COR-L47 (cell line): ENCODE measurements around the gene LRP5.

ENCODE experiments used
- DNase-seq: peaks from one replicate; lab custom pipeline; 2025; lab: John Stamatoyannopoulos, UW

The LRP5 gene

GRCh38 chr11:68309621-68310185, 2.7 kb upstream of the LRP5 start:
- no peak for DNase-seq

GRCh38 chr11:68311160-68312116, 953 bp upstream of the LRP5 start:
- no peak for DNase-seq

DNA sequence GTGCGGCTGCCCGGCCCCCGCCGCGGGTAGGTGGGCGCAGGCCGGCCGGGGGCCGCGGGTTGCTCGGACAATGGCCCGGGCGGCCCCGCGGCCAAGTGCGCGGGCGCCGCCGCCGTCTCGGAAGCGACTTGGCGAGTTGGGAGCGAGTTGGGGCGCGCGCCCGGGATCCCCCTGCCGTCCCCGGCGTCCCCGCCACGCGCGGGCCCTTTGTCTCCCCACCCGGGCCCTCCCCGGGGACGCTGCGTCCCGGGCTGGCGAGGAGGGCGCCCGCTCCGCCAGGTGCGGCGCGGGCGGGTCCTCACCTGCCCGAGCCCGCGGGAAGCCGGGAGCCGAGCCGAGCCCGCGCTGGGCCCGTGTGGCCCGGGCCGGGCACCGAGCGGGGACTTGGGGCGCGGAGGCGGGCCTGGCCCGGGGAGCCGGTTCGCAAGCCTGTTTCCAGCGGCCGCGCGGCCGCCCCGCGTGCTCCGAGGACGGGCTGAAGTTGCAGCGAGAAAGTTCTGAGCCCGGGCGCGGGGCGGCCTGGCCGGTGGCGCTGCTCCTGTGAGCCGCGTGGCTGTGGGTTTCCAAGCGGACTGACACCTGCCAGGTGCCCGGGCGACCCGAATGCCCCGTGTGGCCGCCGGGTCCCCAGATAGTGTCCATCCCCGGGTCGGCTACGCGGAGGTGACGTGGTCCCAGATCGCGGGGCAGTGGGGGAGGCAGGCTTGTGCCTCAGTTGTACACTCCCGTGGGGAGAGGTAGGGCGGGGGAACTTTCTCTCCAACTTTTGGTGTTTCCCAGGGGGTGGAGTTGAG, 586 bp downstream of the LRP5 start:
- no peak for DNase-seq

GRCh38 chr11:68313574-68314202, 1.3 kb downstream of the LRP5 start:
- DNase-seq, result no peak

DNA sequence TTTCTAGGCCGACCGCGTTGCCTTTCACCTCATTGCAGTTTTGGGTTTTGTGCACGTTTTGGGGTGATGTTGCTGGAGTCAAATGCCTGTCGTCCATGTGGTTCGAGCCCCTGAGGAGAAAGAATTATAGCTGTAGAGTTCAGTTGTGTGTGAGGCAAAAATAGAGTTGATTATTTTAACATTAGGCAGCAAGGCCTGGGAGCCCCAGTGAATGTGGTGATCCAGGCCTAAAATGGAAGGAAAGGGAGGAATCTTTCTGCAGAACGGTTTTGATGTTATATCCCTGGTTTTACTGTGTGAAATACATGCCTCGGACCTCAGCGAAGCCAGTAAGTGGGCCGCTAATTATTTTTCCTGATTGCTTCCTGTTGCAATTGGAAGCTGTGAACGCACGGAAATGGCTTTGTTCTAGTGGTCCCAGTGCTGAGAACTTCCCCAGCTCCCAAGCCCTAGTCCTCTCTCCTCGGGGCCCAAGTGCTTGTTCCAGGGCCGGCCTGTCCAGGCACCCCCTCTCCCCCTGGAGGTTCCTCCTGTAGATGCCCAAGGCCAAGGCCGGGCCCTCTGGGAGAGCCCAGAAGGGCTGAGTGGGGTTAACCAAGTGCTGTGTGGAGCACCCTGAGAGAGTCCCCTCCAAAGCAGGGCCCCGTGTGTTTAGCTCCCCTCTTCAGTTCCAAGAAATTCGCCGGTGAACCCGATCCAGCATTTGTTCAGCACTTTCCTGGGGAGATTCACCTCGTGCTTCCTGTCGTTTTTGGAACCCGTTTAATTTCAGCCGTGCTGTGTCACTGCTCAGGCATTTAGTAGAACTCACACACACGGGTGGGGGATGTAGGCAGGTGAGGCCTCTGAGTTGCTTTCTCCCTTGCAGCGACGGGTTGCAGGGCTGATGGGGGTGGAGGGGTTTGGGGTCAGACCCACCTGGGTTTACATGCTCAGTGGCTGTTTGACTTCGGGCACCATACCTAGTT, 2.1 kb downstream of the LRP5 start:
- DNase-seq, result no peak

- DNase-seq, result no peak
Measured at GRCh38 chr11:68315171-68315920, 3.0 kb downstream of the LRP5 start.

- DNase-seq, result no peak
Measured at GRCh38 chr11:68317147-68317785, 4.9 kb downstream of the LRP5 start.

DNA sequence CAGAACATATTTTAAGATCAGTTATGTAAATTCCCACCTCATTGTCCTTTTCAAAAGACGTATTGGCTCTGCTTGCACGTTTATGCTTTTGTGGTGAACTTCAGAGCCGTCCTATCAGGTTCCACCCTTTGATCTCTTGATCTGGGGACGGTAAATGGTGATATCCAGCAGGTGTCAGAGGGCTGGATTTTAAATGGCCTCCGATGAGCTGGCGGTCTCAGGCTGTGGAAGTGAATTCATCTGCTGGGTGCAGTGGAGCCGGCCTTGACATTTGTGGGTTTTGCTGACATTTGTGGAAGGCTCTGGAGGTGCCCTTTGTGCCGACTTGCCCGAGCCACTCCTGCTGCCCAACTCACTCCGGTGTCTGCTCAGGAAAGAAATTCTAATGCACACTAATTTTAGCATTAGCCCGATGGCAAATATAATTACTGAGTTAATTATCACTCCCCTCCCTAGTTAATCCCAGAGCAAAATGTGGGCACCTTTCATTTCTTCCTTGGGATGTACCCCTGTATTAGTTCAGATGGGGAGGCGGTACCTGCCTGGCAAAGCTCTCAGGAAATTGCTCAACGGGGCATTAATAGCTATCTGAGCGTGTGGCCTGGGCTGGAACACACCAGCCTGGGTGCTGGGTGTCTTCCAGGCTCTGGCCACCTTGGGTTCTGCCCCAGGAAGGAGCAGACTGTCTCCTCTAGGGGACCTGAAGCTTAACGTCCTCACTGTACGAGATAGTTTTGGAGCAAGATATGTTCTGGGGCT, 9.1 kb downstream of the LRP5 start:
- no peak for DNase-seq

DNA sequence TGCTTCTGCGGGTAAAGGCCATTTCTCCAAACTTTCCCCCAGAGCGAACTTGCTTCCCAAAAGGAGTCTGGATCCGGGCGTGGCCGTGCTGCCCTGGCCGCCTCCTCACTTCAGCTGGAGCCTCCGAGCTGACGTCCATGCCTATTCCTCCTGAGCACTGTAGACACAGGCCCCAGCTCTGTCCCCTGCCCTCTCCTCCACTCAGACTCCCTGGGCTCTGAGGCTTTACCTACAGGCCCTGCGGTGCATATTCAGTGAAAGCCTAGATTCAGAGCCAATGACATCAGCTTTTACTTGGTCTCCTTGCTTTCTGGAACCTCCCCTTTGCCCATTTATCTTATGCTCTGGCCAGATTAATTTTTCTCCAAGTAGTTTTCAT, 9.7 kb downstream of the LRP5 start:
- DNase-seq, result no peak

DNA sequence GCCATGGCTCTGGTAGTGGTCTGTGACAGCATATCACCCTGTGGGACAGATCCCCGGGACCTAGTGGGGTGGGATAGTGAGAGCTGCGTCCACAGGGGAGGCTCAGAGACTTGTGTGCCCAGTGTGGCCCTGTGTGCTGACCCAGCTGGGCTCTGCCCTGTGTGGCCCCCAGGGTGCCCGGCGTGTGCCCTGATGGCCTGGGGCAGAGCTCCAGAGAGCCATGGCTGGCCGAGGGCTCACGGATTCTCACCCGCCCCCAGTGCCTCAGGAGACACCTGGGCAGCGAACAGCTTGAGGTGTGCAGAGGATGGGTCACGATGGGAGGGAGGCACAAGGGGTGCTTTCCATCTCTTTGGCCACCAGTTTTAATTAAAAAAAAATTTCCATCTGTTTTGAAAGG, 11.8 kb downstream of the LRP5 start:
- no peak for DNase-seq

DNA sequence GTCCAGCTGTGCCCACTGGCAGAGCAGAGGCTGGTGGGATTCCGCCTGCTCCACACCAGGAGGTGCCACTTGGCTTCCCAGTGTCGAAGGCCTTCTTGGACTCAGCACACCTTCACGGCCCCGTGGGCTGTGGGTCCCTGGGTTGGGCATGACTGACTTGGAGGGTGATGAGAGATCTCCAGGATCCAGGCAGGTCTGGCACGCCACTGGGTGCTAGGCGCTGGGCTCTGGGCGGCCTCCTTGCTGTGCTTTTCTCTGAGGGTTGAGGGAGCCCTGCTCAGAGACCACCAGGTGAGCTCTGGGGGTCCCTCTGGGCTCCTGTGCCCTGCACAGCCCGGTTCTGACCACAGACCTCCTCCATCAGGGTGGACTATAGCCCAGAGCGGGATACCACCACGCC, 12.3 kb downstream of the LRP5 start:
- DNase-seq, result no peak

- no peak for DNase-seq
Measured at GRCh38 chr11:68325183-68325906, 13.0 kb downstream of the LRP5 start.

GRCh38 chr11:68325907-68326220, 13.5 kb downstream of the LRP5 start:
- DNase-seq, result no peak

GRCh38 chr11:68326334-68327215, 14.2 kb downstream of the LRP5 start:
- no peak for DNase-seq

DNA sequence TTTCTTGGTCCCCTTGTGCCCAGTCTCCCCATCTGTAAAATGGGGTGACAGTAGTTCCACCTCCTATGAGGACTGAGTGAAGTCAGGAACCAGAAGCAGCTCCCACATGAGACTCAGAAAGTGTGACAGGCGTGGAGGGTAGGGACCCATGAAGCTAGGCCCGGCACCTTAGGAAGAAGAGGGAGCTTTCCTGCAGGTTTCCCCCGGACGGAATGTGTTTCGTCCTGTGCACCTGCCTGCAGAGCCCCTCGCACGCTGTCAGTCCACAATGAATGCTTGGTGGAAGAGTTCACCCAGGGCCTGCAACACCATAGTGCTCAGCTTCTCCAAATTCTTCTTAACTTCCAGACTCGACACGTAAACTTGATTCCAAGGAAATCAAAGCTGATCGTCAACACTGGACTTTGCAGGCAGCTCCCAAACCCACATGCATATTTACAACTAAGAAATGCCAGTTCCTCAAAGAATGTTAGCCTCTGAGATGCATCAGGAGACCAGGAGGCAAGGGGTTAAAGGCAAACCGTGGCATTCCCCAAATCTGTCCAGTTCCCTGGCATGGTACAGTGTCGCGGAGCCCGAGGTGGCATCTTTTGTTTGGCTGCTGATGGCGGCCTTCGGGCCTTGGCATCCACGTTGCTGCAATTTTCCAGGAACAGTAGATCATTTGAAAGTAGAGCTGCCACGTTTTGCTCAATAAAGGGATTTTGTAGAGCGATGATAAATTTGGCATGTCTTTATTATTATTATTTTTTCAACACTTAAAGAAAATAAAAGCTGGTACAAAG, 15.4 kb downstream of the LRP5 start:
- DNase-seq, result no peak

DNA sequence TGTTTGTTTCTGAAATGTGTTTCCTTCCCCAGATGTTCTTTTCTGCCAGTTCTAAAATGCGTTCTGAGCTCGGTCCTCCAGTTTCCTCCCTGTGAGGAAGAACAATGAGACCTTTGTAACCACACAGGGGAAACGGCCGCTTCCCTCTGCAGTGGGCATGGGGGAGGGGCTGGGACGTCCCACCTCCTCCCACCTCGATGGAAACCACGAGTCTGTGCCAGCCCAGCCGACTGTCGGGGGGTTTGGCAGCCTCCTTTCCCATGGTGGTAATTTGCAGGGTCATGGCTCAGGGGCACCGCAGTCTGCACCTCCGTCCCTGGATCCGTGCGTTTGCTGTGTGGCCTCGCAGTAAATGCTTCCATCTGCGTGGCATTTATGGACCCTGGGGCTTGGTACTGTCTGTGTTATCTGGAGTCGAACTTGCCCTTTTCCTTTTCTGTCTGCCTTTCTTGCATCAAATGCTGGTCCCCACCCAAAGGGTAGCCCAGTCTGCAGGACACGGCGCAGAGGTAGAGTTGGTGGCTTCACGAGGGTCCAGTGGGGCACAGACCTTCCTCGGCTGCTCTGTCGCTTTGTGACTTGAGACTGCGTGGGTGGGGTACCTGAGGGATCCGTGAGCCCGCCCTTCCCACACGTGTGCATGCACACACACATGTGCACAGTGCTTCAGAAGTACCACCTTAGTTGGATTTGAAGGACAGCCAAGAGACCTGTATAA, 16.1 kb downstream of the LRP5 start:
- DNase-seq, result no peak
